K562 (cell line): ENCODE results near the gene CDC14A. TPM values are rescaled to one million over a fixed set of nuclear protein-coding genes. Genes with fewer than 3 reads are reported as not detected.
A peak's percentile ranks its signal among the peaks of the same experiment; 100 is the strongest.

Experiments used
- ATAC-seq: fragments of 200-7000 bp; cut with Tn5 transposase; 3 replicates; pipeline ENCODE4 v1.9.1; 2020; ENCODE audit warnings: moderate library complexity
- BruUV-seq: library from RNA; stranded (reverse); fragments of 400-500 nt; replicated peaks from 2 replicates; lab custom pipeline; 2021; lab: Mats Ljungman, UMichigan
- CTCF ChIA-PET: fragments of 300-600 bp; formaldehyde crosslinking; extraction: SDS; loops from one replicate; lab custom pipeline; 2021; ENCODE audit warnings: low intra/inter-chr PET ratio; lab: Yijun Ruan, JAX
- POLR2A ChIA-PET: fragments of 300-600, 350-650 bp; sonication (Branson Sonifier 250); formaldehyde crosslinking; extraction: SDS; loops from one replicate; lab custom pipeline; 2021; ENCODE audit warnings: antibody characterized with exemption, inconsistent platforms; lab: Yijun Ruan, JAX
- DNase-seq, 4 experiments: peaks; one replicate each; pipeline versions ENCODE4 v3.0.0 to v3.0.0-alpha.2; 2011 to 2018; ENCODE audit warnings: low spot score in 3 of 4, mixed read lengths in 3 of 4; ENCODE audit errors: extremely low read depth in 1 of 4
- FAIRE-seq: peaks from 2 replicates; lab custom pipeline; 2011; peaks lifted over from hg19 to GRCh38; lab: Jason Lieb, UNC
- H2AFZ ChIP-seq: 2 replicates; pipeline ENCODE4 v1.6.0; 2011; ENCODE audit warnings: low read depth, low read length, control low read depth, inconsistent platforms
- H3K27ac ChIP-seq: fragments of 200-600 bp; 3 replicates; pipeline ENCODE4 v1.8.0; 2011; ENCODE audit warnings: low read depth, mild to moderate bottlenecking, control low read depth, inconsistent platforms, low read length, moderate library complexity, mixed read lengths; ENCODE audit errors: extremely low read depth
- H3K27me3 ChIP-seq, 2 experiments: fragments of 300-600 bp in 1 of 2; 2 replicates in 1 of 2; 3 replicates in 1 of 2; pipeline versions ENCODE4 v1.6.0 to v1.8.0; 2011; ENCODE audit warnings: inconsistent platforms in 2 of 2, low read length in 2 of 2, mild to moderate bottlenecking in 1 of 2, mixed read lengths in 1 of 2, moderate library complexity in 1 of 2; ENCODE audit not compliant: control insufficient read depth in 2 of 2, insufficient read depth in 2 of 2
- H3K36me3 ChIP-seq: fragments of 300-600 bp; 3 replicates; pipeline ENCODE4 v1.8.0; 2011; ENCODE audit warnings: mild to moderate bottlenecking, low read length, inconsistent platforms; ENCODE audit not compliant: control insufficient read depth, insufficient read depth
- H3K4me1 ChIP-seq, 2 experiments: fragments of 200-600 bp in 1 of 2; replicated peaks in 1 of 2; 2 replicates in 1 of 2; 3 replicates in 1 of 2; pipeline versions ENCODE4 v1.5.1 to v1.8.0; 2011; ENCODE audit warnings: inconsistent platforms in 2 of 2, low read length in 2 of 2, mild to moderate bottlenecking in 1 of 2, mixed read lengths in 1 of 2, moderate library complexity in 1 of 2; ENCODE audit not compliant: control insufficient read depth in 2 of 2, insufficient read depth in 2 of 2
- H3K4me2 ChIP-seq: 2 replicates; pipeline ENCODE4 v1.6.1; 2011; ENCODE audit warnings: low read length, control low read depth, inconsistent platforms, mixed read lengths; ENCODE audit not compliant: insufficient read depth
- H3K4me3 ChIP-seq: fragments of 200-600 bp; sonication (generic), shearing (Covaris generic); 2 replicates; pipeline ENCODE4 v1.5.1; 2016; ENCODE audit warnings: control low read depth, inconsistent platforms
- H3K79me2 ChIP-seq: fragments of 200-600 bp; 3 replicates; pipeline ENCODE4 v1.8.0; 2011; ENCODE audit warnings: low read length, inconsistent platforms; ENCODE audit not compliant: control insufficient read depth, insufficient read depth
- H3K9ac ChIP-seq, 2 experiments: 2 replicates each; pipeline versions ENCODE4 v1.6.0 to v1.6.1; 2011; ENCODE audit warnings: low read depth in 2 of 2, low read length in 2 of 2, control low read depth in 1 of 2, inconsistent platforms in 1 of 2, mild to moderate bottlenecking in 1 of 2, mixed read lengths in 1 of 2; ENCODE audit not compliant: insufficient read depth in 1 of 2
- H3K9me1 ChIP-seq: one replicate; pipeline ENCODE4 v1.6.0; 2011; ENCODE audit warnings: inconsistent platforms, mild to moderate bottlenecking, low read length, moderate library complexity; ENCODE audit not compliant: control insufficient read depth, insufficient read depth
- H3K9me3 ChIP-seq: replicated peaks from 2 replicates; pipeline ENCODE4 v1.5.1; 2011; ENCODE audit warnings: low read depth, low read length, inconsistent platforms; ENCODE audit not compliant: control insufficient read depth, insufficient read depth
- H4K20me1 ChIP-seq: replicated peaks from 2 replicates; pipeline ENCODE4 v1.6.1; 2011; ENCODE audit warnings: low read length, inconsistent platforms, mixed read lengths; ENCODE audit not compliant: control insufficient read depth, insufficient read depth
- ATF7 ChIP-seq: fragments of 450-650 bp; IDR thresholded peaks from 2 replicates; pipeline ENCODE4 v1.7.1; 2014; ENCODE audit warnings: mild to moderate bottlenecking, moderate library complexity
- BRF2 ChIP-seq: IDR thresholded peaks from 3 replicates; pipeline ENCODE4 v1.6.1; 2011; ENCODE audit warnings: borderline replicate concordance, mild to moderate bottlenecking; ENCODE audit not compliant: insufficient read length, insufficient read depth
- PTBP1 ChIP-seq: fragments of 200-400 bp; formaldehyde crosslinking; IDR thresholded peaks from 2 replicates; pipeline ENCODE4 v1.6.1; 2017; ENCODE audit warnings: low read depth, low read length
- ZNF324 ChIP-seq: fragments of 250-450 bp; sonication (Bioruptor Pico); IDR thresholded peaks from 2 replicates; pipeline ENCODE4 v1.4.0; 2020; ENCODE audit warnings: mild to moderate bottlenecking
- ZNF511 ChIP-seq: sonication (generic); formaldehyde crosslinking; IDR thresholded peaks from 2 replicates; pipeline ENCODE4 v1.8.0; 2022; ENCODE audit warnings: mild to moderate bottlenecking, missing genetic modification reagents
- WGBS: fragments of 100-300 bp; shearing (Covaris generic); methylation state at CpG from one replicate; pipeline ENCODE4 v1.1.6; 2016; ENCODE audit warnings: low coverage, mixed read lengths; ENCODE audit not compliant: insufficient coverage; ENCODE audit errors: missing lambda C conversion rate; 5-methylcytosine and 5-hydroxymethylcytosine counted together
- in situ Hi-C: fragments of 300-500 bp; cut with MboI; formaldehyde crosslinking; loops from 4 replicates; pipeline ENCODE4 v1.15.0; 2018; ENCODE audit warnings: inconsistent platforms, mixed read lengths
- intact Hi-C: fragments of 100-400 bp; cut with micrococcal nuclease; formaldehyde crosslinking; loops from 2 replicates; pipeline ENCODE4 v1.14.2; 2022
- polyA plus RNA-seq, 8 experiments: library from polyadenylated mRNA; depleted of rRNA in 4 of 8; stranded (reverse) in 5 of 8; unstranded in 3 of 8; fragments of >200 nt; fragmentation: Nextera tagmentation in 2 of 8; fragmentation: Illumina TruSeq in 1 of 8; extraction: Ambion mirVana in 2 of 8; extraction: Trizol in 1 of 8; gene quantifications; 2 replicates each; pipeline versions ENCODE4 v1.2.1 to v1.2.3, GENCODE V29; 2011 to 2014; ENCODE audit warnings: inconsistent platforms in 1 of 8, missing spikeins in 1 of 8
- total RNA-seq, 7 experiments: library from RNA; depleted of rRNA in 6 of 7; stranded (reverse); fragments of >200 nt in 6 of 7; fragmentation: Illumina TruSeq in 2 of 7; extraction: Trizol in 2 of 7; gene quantifications; 2 replicates each; pipeline versions ENCODE4 v1.2.1 to v1.2.3, GENCODE V29; 2011 to 2021; ENCODE audit warnings: low replicate concordance in 1 of 7

CDC14A gene
- total and polyA plus RNA-seq, 9 of the 15 experiments (the other 6 are each of a cell fraction or from before 2014, with no cell fraction given), result 17.0 to 74.3 (median 33.4) TPM

GRCh38 chr1:100552031-100552430, 199.7 kb downstream of the CDC14A start:
- intact Hi-C loops, result no loop called here
- no peak overlapping the region for H3K4me3 ChIP-seq
- no peaks in the 10 kb centered on the region for H3K27me3 ChIP-seq
- no peaks in the 10 kb centered on the region for H3K79me2 ChIP-seq
- POLR2A ChIA-PET, result interaction anchor here (0.6 kb wide), 1 partner anchor 687 kb away, joined by 4 read pairs; no protein-coding TSS in a partner anchor
- TF ChIP-seq ZNF511, result no peak
- TF ChIP-seq PTBP1, result no peak
- TF ChIP-seq ZNF324, result peak; percentile 97
- no peaks in the 10 kb centered on the region for H3K9me1 ChIP-seq
- H3K36me3 ChIP-seq, result no peaks in the 10 kb centered on the region
- CTCF ChIA-PET, result no interaction called here
- no peak overlapping the region for H2AFZ ChIP-seq
- in situ Hi-C loops, result no loop called here
- 0% methylated on average over 2 of the region's 2 CpGs for WGBS
- no peaks in the 10 kb centered on the region for H3K4me1 ChIP-seq
- no peak for DNase-seq
- no peaks in the 10 kb centered on the region for H4K20me1 ChIP-seq
- FAIRE-seq, result no peak
- no peak overlapping the region for H3K9ac ChIP-seq
- no TSS peak for BruUV-seq
- 0 out of 2 replicates have a peak, but pooled peaks cover 2% of the 10 kb centered on the region for H3K9me3 ChIP-seq
- H3K4me2 ChIP-seq, result no peak overlapping the region
- no peak overlapping the region for H3K27ac ChIP-seq
- no peak for ATAC-seq

GRCh38 chr1:100552922-100553321, 200.6 kb downstream of the CDC14A start:
- no TSS peak for BruUV-seq
- Histone ChIP-seq H3K4me2 (no peak overlapping the region), H3K4me1 (no peaks in the 10 kb centered on the region), H4K20me1 (no peaks in the 10 kb centered on the region), H3K9me1 (no peaks in the 10 kb centered on the region), H3K27me3 (no peaks in the 10 kb centered on the region), H3K27ac (no peak overlapping the region), H3K9ac (no peak overlapping the region), H2AFZ (no peak overlapping the region), H3K4me3 (no peak overlapping the region), H3K79me2 (no peaks in the 10 kb centered on the region), H3K36me3 (no peaks in the 10 kb centered on the region), H3K9me3 (0 out of 2 replicates have a peak, but pooled peaks cover 2% of the 10 kb centered on the region)
- TF ChIP-seq ATF7 (peak; percentile 27; the same call in 1 of the 2 replicates), BRF2 (no peak)
- intact Hi-C loops (no loop called here), in situ Hi-C loops (no loop called here)
- ChIA-PET POLR2A (no interaction called here), CTCF (no interaction called here)
- FAIRE-seq, result no peak
- no peak for ATAC-seq
- no peak for DNase-seq
- 0% methylated on average over 2 of the region's 2 CpGs for WGBS
